Adipocyte (in vitro differentiated cells): ENCODE results near the gene OCEL1.

Experiments
- DNase-seq: peaks from one replicate; pipeline ENCODE4 v3.0.0-alpha.2; 2015; ENCODE audit warnings: low read depth
- H3K27me3 ChIP-seq: replicated peaks from 2 replicates; pipeline ENCODE4 v1.7.0; 2013; ENCODE audit warnings: mild to moderate bottlenecking, low read length, moderate library complexity; ENCODE audit not compliant: control insufficient read depth, insufficient read depth
- H3K36me3 ChIP-seq: 2 replicates; pipeline ENCODE4 v1.7.0; 2013; ENCODE audit warnings: low read length, mild to moderate bottlenecking, moderate library complexity; ENCODE audit not compliant: control insufficient read depth, insufficient read depth, severe bottlenecking
- H3K4me1 ChIP-seq: 2 replicates; pipeline ENCODE4 v1.7.0; 2013; ENCODE audit warnings: mild to moderate bottlenecking, low read length, moderate library complexity; ENCODE audit not compliant: control insufficient read depth, insufficient read depth
- H3K4me3 ChIP-seq: 2 replicates; pipeline ENCODE4 v1.7.0; 2013; ENCODE audit warnings: mild to moderate bottlenecking, low read length, moderate library complexity
- H3K9ac ChIP-seq: 2 replicates; pipeline ENCODE4 v1.7.0; 2013; ENCODE audit warnings: mild to moderate bottlenecking, low read length, moderate library complexity
- H3K9me3 ChIP-seq: 2 replicates; pipeline ENCODE4 v1.7.0; 2013; ENCODE audit warnings: mild to moderate bottlenecking, low read length, moderate library complexity; ENCODE audit not compliant: control insufficient read depth

The OCEL1 gene

DNA sequence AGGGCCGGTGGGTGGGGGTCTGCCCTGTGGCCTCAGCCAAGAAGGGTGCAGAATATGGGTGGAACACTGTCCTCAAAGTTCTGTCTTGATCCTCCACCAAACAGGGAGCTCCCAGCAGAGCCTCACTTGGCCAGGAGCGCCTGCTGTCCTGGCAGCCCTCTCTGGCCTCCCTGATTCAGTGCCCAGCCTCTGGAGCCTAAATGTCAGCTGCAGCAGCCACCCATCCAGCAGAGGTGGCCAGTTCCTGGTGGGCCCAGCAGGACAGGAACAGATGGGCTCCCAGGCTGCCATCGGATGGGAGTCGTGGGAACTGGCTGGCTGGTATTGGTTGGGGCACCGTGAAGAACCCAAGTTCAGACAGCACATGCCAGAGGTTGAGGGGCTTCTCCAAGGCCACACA lies 12.7 kb upstream of the OCEL1 start:
- no peak for DNase-seq
- no peaks in the 10 kb centered on the region for H3K9me3 ChIP-seq
- no peak overlapping the region for H3K9ac ChIP-seq
- peaks cover 22% of the 10 kb centered on the region for H3K4me1 ChIP-seq
- no peak overlapping the region for H3K4me3 ChIP-seq
- H3K36me3 ChIP-seq = peaks cover 52% of the 10 kb centered on the region
- no peaks in the 10 kb centered on the region for H3K27me3 ChIP-seq

DNA sequence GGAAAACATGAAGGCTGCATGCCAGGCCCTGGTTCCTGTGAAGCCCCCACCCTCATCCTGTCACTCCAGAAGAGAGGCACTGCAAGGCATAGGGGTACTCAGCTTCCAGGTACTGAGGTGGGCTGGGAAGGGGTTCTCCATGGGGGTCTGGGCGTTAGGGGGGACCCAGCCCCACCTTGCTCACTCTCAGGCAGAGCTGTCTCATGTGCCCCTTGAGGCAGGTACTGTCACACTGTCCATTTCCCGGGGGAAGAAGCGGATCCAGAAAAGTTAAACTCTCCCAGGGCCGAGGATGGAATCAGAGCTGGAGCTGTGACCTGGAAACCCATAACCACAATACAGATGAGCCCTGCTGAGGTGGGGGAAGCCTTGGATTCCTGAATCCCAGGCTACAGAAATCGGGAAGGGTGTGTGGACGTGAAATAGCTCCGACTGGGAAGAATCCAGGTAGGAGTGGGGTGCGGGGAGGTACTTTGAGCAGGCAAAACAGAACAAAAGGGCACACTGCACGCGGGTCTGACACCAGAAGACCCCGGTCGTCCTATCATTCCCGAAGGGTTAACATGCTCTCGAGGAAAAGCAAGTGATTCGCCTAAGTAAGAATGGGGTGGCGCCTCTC lies 11.4 kb upstream of the OCEL1 start:
- Histone ChIP-seq H3K36me3 (peaks cover 46% of the 10 kb centered on the region), H3K4me3 (peak overlapping the region; percentile 92), H3K9me3 (no peaks in the 10 kb centered on the region), H3K27me3 (no peaks in the 10 kb centered on the region), H3K4me1 (peaks cover 22% of the 10 kb centered on the region), H3K9ac (peak overlapping the region; percentile 94)
- no peak for DNase-seq

DNA sequence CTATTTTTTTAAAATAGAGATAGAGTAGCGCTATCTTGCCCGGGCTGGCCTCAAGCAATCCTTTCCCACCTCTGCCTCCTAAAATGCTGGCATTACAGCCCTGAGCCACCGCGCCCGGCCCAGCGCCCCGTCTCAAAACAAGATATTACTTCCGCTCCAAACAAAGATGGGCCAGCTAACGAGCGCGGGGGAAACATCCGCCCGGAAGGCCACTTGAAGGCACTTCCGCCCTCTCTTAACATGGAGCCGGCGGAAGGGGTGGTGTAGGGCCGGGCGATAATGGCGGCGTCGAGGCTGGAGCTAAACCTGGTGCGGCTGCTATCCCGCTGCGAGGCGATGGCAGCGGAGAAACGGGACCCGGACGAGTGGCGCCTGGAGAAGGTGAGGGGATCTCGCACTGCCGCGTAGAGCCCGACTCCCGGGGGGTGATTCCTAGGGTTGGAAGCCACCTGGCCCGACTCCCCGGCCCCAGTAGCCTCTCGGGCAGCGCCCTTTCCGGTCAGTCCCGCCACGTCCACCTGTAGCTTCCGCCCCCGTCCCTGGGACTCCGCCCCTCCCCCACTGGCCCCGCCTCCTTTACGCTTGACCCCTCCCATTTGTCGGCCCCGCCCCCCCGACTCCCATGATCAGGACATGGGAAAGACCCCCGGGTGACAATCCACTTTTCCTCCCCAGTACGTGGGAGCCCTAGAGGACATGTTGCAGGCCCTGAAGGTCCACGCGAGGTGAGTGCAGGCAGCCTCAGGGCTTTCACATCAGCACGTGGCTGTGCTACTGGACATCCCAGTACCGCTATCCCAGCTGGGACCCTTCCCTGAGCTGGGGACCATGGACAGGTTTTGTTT lies 10.7 kb upstream of the OCEL1 start, which contains the start of gene USE1:
USE1 (plus strand) TSS at position 231 of the 845 bp plus-strand sequence; CDS start at position 280, 49 bp downstream.
- peaks cover 40% of the 10 kb centered on the region for H3K36me3 ChIP-seq
- H3K27me3 ChIP-seq = no peaks in the 10 kb centered on the region
- H3K9me3 ChIP-seq = no peaks in the 10 kb centered on the region
- peak within 1 kb of the TSS; percentile 92 for H3K4me3 ChIP-seq
- peak within 1 kb of the TSS; percentile 94 for H3K9ac ChIP-seq
- H3K4me1 ChIP-seq = peaks cover 20% of the 10 kb centered on the region
- DNase-seq = peak; percentile 95

DNA sequence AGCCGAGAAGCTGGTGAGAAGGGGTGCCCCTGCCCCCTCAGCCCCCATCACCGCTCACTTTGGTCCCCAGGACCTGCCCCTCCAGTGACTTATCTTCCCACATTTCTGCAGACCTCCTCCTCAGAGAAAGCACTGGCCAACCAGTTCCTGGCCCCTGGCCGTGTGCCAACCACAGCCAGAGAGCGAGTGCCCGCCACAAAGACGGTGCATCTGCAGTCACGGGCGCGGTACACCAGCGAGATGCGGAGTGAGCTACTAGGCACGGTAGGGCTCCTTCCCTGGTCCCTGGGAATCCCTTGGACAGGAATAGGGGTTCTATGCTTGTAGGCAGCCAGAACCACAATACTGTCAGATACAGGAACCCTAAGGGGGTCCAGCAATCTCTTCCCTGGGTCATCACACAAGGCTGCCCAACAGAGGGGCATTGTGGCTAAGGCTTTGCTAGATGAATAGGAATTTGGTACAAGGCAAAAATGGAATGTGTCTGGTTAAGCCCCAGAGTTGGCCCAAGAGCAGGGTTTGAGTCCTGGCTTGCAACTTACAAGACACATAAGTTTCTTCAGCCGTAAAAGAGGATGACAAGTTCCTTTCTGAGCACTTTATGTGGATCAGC lies 9.9 kb upstream of the OCEL1 start:
- Histone ChIP-seq H3K4me3 (peak overlapping the region; percentile 92), H3K27me3 (no peaks in the 10 kb centered on the region), H3K9ac (peak overlapping the region; percentile 94), H3K9me3 (no peaks in the 10 kb centered on the region), H3K4me1 (peaks cover 22% of the 10 kb centered on the region), H3K36me3 (peaks cover 34% of the 10 kb centered on the region)
- DNase-seq = no peak

DNA sequence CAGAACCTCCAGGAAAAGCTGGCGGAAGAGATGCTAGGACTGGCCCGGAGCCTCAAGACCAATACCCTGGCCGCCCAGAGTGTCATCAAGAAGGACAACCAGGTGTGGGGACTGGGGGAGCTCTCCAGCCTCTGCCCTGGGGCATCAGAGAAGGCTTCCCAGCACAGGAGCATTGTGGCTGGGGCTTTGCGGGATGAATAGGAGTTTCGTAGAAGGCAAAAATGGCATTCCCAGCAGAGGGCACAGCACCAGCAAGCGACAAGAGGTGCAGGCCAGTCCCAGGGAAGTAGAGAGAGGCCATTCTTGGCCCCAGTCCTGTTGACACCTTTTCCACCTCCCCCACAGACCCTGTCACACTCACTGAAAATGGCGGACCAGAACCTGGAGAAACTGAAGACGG lies 6.7 kb upstream of the OCEL1 start:
- no peaks in the 10 kb centered on the region for H3K9me3 ChIP-seq
- H3K27me3 ChIP-seq = no peaks in the 10 kb centered on the region
- no peak for DNase-seq
- H3K4me1 ChIP-seq = peaks cover 22% of the 10 kb centered on the region
- H3K9ac ChIP-seq = no peak overlapping the region
- H3K36me3 ChIP-seq = peaks cover 19% of the 10 kb centered on the region
- no peak overlapping the region for H3K4me3 ChIP-seq

DNA sequence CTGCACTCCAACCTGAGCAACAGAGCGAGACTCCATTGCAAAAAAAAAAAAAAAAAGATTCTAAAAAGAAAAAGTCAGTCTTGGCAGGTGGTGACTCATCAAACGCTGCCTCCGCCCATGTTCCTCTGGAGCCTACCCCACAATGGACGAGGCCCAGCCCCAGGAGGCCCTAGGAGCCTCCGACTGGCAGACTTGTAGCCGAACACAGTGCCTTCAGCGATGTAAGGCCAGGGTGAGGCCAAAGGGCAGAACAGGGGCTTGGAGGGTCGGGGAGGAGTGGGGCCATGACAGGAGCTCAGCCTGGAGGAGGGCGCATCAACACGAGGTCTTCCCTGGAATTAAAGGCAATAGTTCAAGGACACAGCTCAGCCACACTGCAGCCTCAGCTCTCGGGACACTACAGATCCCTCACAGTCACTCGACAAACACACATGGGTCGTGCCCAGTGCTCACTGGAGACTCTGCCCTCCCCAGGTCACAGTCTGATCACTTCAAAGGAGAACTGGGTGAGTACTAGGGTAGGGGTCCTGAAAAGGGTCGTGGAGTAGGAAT lies 5.7 kb upstream of the OCEL1 start:
- Histone ChIP-seq H3K9ac (peak overlapping the region; percentile 63), H3K4me3 (no peak overlapping the region), H3K27me3 (no peaks in the 10 kb centered on the region), H3K36me3 (peaks cover 19% of the 10 kb centered on the region), H3K9me3 (no peaks in the 10 kb centered on the region), H3K4me1 (peaks cover 15% of the 10 kb centered on the region)
- peak; percentile 64 for DNase-seq

DNA sequence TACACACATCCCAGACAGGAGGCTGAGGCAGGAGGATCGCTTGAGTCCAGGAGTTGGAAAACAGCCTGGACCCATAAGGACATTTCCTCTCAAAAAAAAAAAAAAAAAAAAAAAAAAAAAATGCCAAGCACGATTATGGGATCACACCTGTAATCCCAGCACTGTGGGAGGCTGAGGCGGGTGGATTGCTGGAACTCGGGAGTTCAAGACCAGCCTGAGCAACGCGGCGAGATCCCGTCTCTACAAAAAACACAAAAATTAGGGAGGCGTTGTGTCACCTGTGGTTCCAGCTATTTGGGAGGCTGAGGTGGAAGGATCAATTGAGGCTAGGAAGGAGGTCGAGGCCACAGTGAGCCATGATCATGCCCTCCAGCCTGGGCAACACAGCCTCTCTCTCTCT lies 973 bp upstream of the OCEL1 start:
- Histone ChIP-seq H3K9ac (no peak overlapping the region), H3K27me3 (no peaks in the 10 kb centered on the region), H3K4me3 (no peak overlapping the region), H3K4me1 (peaks cover 9% of the 10 kb centered on the region), H3K36me3 (peaks cover 1% of the 10 kb centered on the region), H3K9me3 (no peaks in the 10 kb centered on the region)
- no peak for DNase-seq

DNA sequence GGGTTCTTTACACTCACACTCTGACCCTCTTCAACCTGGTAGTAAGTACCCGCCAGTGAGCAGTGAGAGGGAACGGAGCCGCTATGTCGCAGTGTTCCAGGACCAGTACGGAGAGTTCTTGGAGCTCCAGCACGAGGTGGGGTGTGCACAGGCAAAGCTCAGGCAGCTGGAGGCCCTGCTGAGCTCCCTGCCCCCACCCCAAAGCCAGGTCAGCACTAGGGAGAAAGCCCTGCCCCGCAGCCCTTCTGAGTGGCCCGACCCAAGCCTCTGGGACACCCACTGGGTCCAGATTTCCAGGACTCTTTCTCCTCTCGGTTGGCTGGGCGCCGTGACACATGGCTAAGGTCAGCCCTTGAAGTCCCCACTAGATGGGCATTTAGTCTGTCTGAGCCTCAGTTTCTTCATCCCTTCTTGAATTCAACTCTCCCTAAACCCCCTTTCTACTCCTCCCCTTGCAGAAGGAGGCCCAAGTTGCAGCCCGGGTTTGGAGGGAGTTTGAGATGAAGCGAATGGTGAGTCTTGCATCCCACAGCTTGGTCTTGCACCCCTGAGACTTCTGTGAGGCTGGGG lies 1.9 kb downstream of the OCEL1 start:
- Histone ChIP-seq H3K4me3 (no peak overlapping the region), H3K9me3 (no peaks in the 10 kb centered on the region), H3K36me3 (peaks cover 23% of the 10 kb centered on the region), H3K4me1 (peaks cover 4% of the 10 kb centered on the region), H3K27me3 (no peaks in the 10 kb centered on the region), H3K9ac (no peak overlapping the region)
- no peak for DNase-seq

DNA sequence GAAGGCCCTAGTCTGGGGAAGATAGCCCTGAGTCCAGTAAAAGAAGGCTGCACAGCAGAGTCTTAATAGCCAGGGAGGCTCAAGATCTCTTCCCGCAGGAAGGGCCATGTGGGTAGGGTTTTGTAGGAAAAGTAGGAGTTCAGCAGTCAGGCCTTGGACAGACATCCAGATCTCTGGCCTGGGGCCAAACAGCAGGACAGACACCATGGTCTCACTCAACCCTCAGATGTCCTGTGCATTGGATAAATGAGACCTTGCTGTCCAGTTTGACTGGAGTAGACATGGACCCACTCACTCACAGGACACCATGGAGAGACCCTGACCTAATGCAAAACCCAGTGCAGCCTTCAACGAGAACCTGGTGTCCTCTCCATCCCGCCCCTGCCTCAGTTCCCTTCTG lies 3.9 kb downstream of the OCEL1 start:
- DNase-seq = no peak
- Histone ChIP-seq H3K9ac (no peak overlapping the region), H3K4me1 (peaks cover 4% of the 10 kb centered on the region)

DNA sequence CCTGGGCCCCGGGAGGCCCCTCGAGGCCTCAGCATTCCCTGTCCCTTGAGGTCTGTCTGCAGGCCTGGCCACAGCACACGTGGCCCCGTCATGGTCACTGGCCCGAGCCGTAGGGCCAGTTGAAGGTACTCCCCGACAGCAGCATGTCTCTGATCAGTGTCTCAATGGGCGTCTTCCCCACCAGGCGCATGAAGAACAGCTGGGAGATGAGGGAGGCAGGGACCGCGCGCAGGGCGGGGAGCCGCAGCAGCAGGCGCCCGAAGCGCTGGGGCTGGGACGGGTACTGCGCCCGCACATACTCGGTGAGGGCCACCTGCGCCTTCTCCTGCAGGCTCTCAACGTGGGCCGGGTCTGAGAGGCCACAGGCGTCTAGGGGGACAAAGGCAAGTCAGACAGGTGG lies 6.2 kb downstream of the OCEL1 start:
- H3K4me1 ChIP-seq = peaks cover 6% of the 10 kb centered on the region
- H3K9ac ChIP-seq = no peak overlapping the region
- H3K4me3 ChIP-seq = no peak overlapping the region
- DNase-seq = no peak
- H3K27me3 ChIP-seq = no peaks in the 10 kb centered on the region
- H3K36me3 ChIP-seq = peaks cover 41% of the 10 kb centered on the region
- no peaks in the 10 kb centered on the region for H3K9me3 ChIP-seq

More for the DNA sequence above, 3.9 kb downstream of the OCEL1 start:
- H3K36me3 ChIP-seq = peaks cover 36% of the 10 kb centered on the region
- H3K27me3 ChIP-seq = no peaks in the 10 kb centered on the region
- H3K4me3 ChIP-seq = no peak overlapping the region
- no peaks in the 10 kb centered on the region for H3K9me3 ChIP-seq

DNA sequence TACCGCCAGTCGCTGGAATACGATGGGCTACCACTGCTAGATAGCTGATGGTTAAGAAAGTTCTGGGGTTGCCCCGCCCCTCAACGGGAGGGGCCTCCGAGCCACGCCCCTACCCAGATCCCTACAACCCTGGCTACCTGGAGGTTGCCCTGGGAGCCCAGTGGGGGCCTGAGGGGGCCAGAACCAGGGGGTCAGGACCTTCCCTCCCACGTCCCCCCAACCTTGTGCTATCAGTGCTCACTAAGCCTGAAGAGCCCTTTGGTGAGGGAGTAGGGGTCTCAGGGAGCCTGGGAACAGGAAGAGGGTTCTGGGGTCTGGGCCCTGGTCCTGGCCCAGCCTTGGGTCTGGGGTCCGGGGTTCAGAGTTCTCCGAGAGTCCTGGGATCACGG lies 8.9 kb downstream of the OCEL1 start:
- DNase-seq = peak; percentile 64
- H3K36me3 ChIP-seq = peaks cover 57% of the 10 kb centered on the region
- no peaks in the 10 kb centered on the region for H3K27me3 ChIP-seq
- H3K9ac ChIP-seq = peak overlapping the region; percentile 56
- peaks cover 7% of the 10 kb centered on the region for H3K4me1 ChIP-seq
- peak overlapping the region; percentile 68 for H3K4me3 ChIP-seq
- no peaks in the 10 kb centered on the region for H3K9me3 ChIP-seq
